Mucosa of stomach (tissue), 1 donor: ENCODE results near the gene TPRA1.

ENCODE experiments used
- H3K27me3 ChIP-seq: one replicate; pipeline ENCODE4 v1.7.0; 2013; ENCODE audit warnings: mild to moderate bottlenecking, low read length; ENCODE audit not compliant: control insufficient read depth, insufficient read depth
- H3K36me3 ChIP-seq: one replicate; pipeline ENCODE4 v1.7.0; 2013; ENCODE audit warnings: low read length; ENCODE audit not compliant: control insufficient read depth, insufficient read depth
- H3K4me1 ChIP-seq: one replicate; pipeline ENCODE4 v1.7.0; 2013; ENCODE audit warnings: mild to moderate bottlenecking, low read length; ENCODE audit not compliant: control insufficient read depth, insufficient read depth
- H3K4me3 ChIP-seq: one replicate; pipeline ENCODE4 v1.7.0; 2013; ENCODE audit warnings: low read length
- H3K9ac ChIP-seq: one replicate; pipeline ENCODE4 v1.7.0; 2013; ENCODE audit warnings: mild to moderate bottlenecking, low read length, moderate library complexity
- H3K9me3 ChIP-seq: one replicate; pipeline ENCODE4 v1.7.0; 2013; ENCODE audit warnings: mild to moderate bottlenecking, low read length, moderate library complexity; ENCODE audit not compliant: control insufficient read depth
- donor health status: Pancreatic carcinoma.

Gene TPRA1

DNA sequence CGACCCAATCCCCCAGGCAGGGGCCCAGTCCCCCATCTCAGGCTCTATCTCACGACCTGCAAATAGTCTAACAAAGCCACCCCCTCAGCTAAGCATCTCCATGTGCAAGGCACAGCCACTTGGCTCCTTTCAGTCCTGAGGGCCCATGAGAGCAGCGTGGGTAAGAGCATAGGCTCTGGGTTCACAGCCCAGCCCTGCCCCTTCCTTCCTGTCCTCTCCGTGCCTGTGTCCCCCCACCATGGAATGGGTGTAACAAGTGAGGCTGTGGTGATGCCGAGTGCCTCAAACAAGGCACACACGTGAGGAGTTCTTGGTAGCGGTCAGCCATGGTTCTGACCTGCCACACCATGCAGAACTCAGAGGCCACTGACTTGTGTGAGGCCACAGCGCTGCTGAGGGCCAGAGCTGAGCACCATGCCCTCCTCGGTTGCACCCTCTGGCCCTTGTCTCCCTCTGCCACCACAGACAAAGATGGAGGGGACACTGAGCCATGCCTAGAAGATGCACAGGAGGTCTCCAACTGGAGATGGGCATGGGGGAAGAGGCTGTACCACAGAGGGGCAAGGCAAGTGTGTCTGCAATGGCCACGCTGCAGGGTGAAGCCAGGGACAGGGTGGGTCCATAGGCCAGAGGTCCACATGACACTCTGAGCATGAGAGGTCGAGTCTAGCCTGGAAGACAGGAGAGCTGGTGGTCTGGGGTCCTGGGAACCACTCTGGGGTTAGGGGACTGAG lies 10.0 kb downstream of the TPRA1 start:
- H3K27me3 ChIP-seq: no peaks in the 10 kb centered on the region
- H3K9me3 ChIP-seq: no peaks in the 10 kb centered on the region
- no peak overlapping the region for H3K4me3 ChIP-seq
- peaks cover 2% of the 10 kb centered on the region for H3K4me1 ChIP-seq
- H3K9ac ChIP-seq: no peak overlapping the region
- peaks cover 3% of the 10 kb centered on the region for H3K36me3 ChIP-seq

- Histone ChIP-seq H3K36me3 (peaks cover 9% of the 10 kb centered on the region), H3K4me1 (peaks cover 7% of the 10 kb centered on the region), H3K4me3 (no peak overlapping the region)
These were observed 11.7 kb downstream of the TPRA1 start for GRCh38 chr3:127578802-127579201.

DNA sequence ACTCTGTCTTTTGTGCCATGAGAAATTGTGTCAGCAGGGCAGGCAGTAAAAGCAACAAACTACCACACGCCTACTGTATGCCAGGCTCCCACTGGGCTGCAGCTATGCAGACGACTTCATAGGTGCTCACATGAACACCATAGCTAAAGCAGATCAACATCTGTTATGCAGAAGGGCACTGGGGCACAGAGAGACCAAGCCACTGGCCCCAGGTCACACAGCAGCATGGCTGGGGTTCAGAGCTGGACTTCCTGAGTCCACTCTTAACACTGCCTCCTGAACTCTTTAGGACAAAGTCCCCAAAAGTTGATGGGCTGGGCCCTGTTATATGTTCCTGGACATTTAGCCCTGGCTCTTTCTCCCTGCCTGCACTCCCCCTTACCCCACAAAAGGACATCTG lies 12.4 kb downstream of the TPRA1 start:
- H3K27me3 ChIP-seq: no peaks in the 10 kb centered on the region
- H3K36me3 ChIP-seq: peaks cover 11% of the 10 kb centered on the region
- no peak overlapping the region for H3K9ac ChIP-seq
- H3K9me3 ChIP-seq: no peaks in the 10 kb centered on the region
- peaks cover 7% of the 10 kb centered on the region for H3K4me1 ChIP-seq
- H3K4me3 ChIP-seq: no peak overlapping the region

More at GRCh38 chr3:127578802-127579201, 11.7 kb downstream of the TPRA1 start:
- Histone ChIP-seq H3K9ac (no peak overlapping the region), H3K9me3 (no peaks in the 10 kb centered on the region), H3K27me3 (no peaks in the 10 kb centered on the region)

- no peak overlapping the region for H3K9ac ChIP-seq
- peaks cover 7% of the 10 kb centered on the region for H3K4me1 ChIP-seq
- H3K27me3 ChIP-seq: no peaks in the 10 kb centered on the region
- no peaks in the 10 kb centered on the region for H3K9me3 ChIP-seq
- no peak overlapping the region for H3K4me3 ChIP-seq
- peaks cover 11% of the 10 kb centered on the region for H3K36me3 ChIP-seq
These were observed 13.1 kb downstream of the TPRA1 start for GRCh38 chr3:127577448-127577847.

DNA sequence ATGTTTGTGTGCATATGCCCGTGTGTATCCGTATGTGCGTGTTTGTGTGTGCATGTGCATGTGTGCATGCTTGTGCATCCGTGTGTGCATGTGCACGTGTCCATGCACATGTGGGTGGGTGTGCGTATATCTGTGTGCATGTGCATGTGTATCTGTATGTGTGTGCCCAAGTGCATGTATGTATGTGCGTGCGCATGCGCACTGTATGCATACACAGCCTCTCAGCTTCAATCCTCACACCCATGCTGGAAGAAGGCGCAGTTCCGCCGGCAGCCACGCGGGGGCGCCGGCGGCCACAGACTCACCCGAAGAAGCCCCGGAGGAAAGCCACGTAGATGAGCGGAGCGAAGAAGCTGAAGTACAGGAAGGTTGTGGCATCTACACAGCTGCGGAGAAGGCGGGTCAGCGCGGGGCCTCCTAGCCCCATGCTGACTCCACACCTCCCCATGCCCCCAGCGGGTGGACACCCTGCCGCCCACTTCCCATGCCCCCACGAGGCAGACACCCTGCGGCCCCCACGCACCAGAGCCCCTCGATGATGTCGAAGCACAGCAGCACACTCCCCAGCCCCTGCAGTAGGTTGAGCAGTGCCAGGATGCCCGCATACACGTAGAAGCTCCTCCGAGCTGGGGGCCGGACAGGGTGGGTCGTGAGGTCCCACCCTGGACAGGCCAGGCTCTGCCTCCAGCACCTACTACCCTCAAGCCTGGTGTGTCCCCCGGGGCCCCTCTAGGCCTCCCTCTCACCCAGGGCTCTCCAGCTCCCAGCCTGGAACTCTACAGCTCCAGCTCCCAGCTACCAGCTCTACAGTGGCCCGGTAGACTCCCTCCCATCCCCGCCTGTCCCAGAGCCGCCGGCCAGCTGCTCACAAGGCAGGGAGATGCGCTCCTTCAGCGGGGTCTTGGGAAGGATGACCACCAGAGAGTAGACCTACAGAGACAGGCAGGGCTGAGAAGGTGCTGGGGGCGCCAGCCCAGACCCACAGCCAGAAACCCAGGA lies 15.4 kb downstream of the TPRA1 start:
- Histone ChIP-seq H3K36me3 (peaks cover 11% of the 10 kb centered on the region), H3K4me3 (no peak overlapping the region), H3K9ac (no peak overlapping the region), H3K9me3 (no peaks in the 10 kb centered on the region), H3K27me3 (no peaks in the 10 kb centered on the region), H3K4me1 (peaks cover 7% of the 10 kb centered on the region)

- Histone ChIP-seq H3K9me3 (no peaks in the 10 kb centered on the region), H3K36me3 (peaks cover 11% of the 10 kb centered on the region), H3K27me3 (no peaks in the 10 kb centered on the region), H3K9ac (no peak overlapping the region), H3K4me3 (no peak overlapping the region), H3K4me1 (peaks cover 7% of the 10 kb centered on the region)
These were observed 16.6 kb downstream of the TPRA1 start for GRCh38 chr3:127573912-127574311.

- H3K36me3 ChIP-seq: peaks cover 11% of the 10 kb centered on the region
- H3K9ac ChIP-seq: no peak overlapping the region
- H3K4me3 ChIP-seq: no peak overlapping the region
- H3K9me3 ChIP-seq: no peaks in the 10 kb centered on the region
- peaks cover 7% of the 10 kb centered on the region for H3K4me1 ChIP-seq
- H3K27me3 ChIP-seq: no peaks in the 10 kb centered on the region
These were observed 17.1 kb downstream of the TPRA1 start for GRCh38 chr3:127573401-127573800.

- H3K9ac ChIP-seq: no peak overlapping the region
- H3K9me3 ChIP-seq: no peaks in the 10 kb centered on the region
- H3K4me3 ChIP-seq: no peak overlapping the region
- peaks cover 7% of the 10 kb centered on the region for H3K4me1 ChIP-seq
- peaks cover 11% of the 10 kb centered on the region for H3K36me3 ChIP-seq
- H3K27me3 ChIP-seq: no peaks in the 10 kb centered on the region
These were observed 17.8 kb downstream of the TPRA1 start for GRCh38 chr3:127572735-127573134.

GRCh38 chr3:127572186-127572585 lies 18.3 kb downstream of the TPRA1 start:
- peaks cover 7% of the 10 kb centered on the region for H3K4me1 ChIP-seq
- H3K27me3 ChIP-seq: no peaks in the 10 kb centered on the region
- no peak overlapping the region for H3K4me3 ChIP-seq
- no peaks in the 10 kb centered on the region for H3K9me3 ChIP-seq
- H3K36me3 ChIP-seq: peaks cover 8% of the 10 kb centered on the region
- no peak overlapping the region for H3K9ac ChIP-seq

DNA sequence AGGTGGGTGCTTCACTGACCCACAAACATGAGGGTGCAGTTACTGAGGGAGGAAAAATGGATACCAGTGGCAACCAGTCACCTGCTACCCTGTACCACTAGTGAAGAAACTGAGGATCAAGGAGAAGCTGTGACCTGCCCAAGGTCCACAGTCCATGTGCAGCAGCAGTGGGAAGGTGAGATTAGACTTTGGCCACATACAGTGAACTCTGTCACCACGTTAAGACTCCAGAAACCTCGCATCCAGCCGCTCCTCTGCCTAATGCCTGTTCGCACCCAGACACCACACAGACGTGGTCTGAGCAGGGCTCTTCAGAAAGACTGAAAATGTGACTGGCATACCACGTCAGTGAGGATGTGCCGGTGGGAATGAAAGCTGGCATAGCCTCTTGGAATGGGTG lies 20.0 kb downstream of the TPRA1 start:
- Histone ChIP-seq H3K9me3 (no peaks in the 10 kb centered on the region), H3K36me3 (peaks cover 8% of the 10 kb centered on the region), H3K4me1 (peaks cover 5% of the 10 kb centered on the region), H3K27me3 (no peaks in the 10 kb centered on the region), H3K9ac (no peak overlapping the region), H3K4me3 (no peak overlapping the region)

GRCh38 chr3:127569160-127569559 lies 21.4 kb downstream of the TPRA1 start:
- Histone ChIP-seq H3K9ac (no peak overlapping the region), H3K9me3 (no peaks in the 10 kb centered on the region), H3K4me3 (no peak overlapping the region), H3K36me3 (peaks cover 5% of the 10 kb centered on the region), H3K27me3 (no peaks in the 10 kb centered on the region), H3K4me1 (no peaks in the 10 kb centered on the region)

DNA sequence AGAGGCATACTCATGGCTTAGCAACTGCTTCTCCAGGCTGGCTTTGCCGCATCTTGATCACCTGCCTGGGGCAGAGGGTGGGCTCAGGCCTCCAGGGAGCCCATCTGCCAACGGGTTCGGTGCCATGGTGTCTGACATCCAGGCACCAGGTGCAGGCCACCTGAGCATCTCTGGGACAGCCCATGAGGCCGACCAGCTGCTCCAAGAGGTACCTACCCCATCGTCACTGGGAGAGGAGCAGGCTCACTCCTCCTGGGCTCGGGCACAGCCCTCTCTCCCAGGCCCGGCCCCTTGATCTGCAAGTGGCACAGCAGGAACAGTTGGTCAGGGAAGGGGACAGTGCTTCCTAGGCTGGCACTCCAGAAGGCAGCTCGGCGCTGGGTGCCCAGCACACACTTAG lies 21.9 kb downstream of the TPRA1 start:
- Histone ChIP-seq H3K4me1 (no peaks in the 10 kb centered on the region), H3K9ac (no peak overlapping the region), H3K4me3 (no peak overlapping the region), H3K27me3 (no peaks in the 10 kb centered on the region), H3K9me3 (no peaks in the 10 kb centered on the region), H3K36me3 (no peaks in the 10 kb centered on the region)
